Right renal pelvis (tissue), 4 donors: ENCODE measurements around the gene GMPR. TPM values are rescaled to one million over a fixed set of nuclear protein-coding genes. Genes with fewer than 3 reads are reported as not detected.

Source experiments
- DNase-seq, 4 donors: peaks; one replicate each; pipeline ENCODE4 v3.0.0-alpha.2; 2013; ENCODE audit warnings: low read depth in 4 of 4, low spot score in 3 of 4, missing footprints in 1 of 4
- polyA plus RNA-seq, 4 donors: library from polyadenylated mRNA; unstranded; fragments of 120-200 nt; gene quantifications; one replicate each; pipeline ENCODE4 v1.2.1, GENCODE V29; 2013; ENCODE audit not compliant: insufficient read length in 4 of 4

Gene GMPR
- polyA plus RNA-seq, 4 donors: 9.5 to 13.5 (median 12.5) TPM

DNA sequence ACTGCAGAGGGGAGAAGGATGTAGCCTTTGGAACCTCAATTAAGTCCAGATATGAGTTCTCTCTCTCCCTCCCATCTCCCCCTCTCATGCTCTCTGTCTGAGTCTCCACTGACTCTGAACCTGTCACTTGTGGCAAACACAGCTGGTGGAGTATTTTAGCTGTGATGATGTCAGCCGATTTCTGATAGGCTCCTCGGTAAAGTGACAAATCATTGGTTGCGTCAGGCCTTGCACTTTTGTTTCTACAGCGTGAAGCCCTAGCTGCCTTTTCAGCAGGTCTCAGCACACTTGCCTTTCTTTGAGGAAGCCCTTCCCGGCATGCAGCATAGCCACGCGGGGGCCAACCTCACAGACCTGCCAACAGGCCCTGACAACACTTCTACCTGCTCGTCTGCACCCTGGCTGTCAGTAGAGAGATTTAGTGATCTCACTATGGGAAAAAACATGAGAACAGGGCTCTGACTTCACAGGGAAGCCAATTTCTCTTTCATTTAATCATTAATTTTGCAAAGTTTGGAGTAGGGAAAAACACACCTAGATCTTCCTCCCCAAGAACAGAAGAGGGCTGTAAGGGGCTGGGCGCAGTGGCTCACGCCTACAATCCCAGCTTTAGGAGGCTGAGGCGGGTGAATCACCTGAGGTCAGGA is 84.4 kb downstream of the GMPR start:
- DNase-seq: peak in 1 of 4 donors; percentile 61

DNA sequence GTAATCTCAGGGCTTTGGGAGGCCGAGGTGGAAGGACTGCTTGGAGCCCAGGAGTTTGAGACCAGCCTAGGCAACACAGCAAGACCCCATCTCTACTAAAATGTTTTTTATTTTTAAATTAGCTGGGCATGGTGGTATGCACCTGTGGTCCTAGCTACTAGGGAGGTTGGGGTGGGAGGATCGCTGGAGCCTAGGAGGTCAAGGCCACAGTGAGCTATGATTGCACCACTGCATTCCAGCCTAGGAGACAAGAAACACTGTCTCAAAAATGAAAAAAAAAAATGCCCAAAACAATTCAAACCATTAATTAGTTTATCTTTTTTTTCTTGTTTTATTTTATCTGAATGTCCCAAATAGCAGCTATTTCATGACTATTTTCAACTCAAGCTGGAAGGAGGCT is 85.8 kb downstream of the GMPR start:
- no peak for DNase-seq

DNA sequence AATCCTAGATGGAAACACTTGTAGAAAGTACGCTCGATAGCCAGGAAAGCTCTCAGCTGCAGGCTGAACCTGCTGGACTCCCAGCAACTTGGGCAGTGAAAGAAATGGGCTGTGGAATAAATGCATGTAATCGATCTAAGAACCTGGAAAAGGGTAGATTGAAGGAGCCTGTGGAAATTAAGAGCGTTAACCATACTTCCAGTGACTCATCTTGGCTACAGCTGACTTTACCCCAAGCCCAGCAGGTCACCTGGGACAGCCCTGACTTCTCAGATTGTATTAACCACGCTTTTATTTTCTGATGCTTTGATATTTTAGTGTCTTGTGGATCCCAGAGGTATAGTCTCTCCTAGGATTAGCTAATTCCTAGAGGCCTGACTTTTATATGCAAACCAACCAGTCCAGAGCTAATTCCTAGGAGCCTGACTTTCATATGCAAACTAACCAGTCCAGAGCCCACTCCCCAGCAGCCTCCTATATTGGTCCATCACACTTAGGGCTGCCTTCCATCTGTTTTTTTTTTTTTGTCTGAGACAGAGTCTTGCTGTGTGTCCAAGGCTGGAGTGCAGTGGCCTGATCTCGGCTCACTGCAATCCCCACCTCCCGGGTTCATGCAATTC is 86.3 kb downstream of the GMPR start:
- DNase-seq: no peak

DNA sequence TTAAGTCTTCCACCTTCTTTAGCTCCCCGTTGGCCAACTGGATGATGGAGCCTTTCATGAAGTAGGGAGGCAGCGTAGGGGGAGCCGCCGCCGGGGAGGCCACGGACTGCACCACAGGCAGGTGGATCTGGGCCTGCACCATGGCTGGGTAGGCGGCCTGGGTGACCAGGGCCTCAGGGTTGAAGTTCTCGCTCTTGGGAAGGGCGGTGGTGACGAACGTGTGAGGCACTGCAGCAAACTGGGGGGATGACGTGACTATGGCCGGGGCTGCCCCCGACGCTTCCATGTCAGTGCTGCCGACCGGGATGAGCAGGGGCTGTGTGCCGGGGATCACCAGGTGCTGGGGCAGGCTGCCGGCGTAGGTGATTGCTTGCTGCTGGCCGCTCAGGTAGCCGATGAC is 88.1 kb downstream of the GMPR start:
- DNase-seq: no peak

DNA sequence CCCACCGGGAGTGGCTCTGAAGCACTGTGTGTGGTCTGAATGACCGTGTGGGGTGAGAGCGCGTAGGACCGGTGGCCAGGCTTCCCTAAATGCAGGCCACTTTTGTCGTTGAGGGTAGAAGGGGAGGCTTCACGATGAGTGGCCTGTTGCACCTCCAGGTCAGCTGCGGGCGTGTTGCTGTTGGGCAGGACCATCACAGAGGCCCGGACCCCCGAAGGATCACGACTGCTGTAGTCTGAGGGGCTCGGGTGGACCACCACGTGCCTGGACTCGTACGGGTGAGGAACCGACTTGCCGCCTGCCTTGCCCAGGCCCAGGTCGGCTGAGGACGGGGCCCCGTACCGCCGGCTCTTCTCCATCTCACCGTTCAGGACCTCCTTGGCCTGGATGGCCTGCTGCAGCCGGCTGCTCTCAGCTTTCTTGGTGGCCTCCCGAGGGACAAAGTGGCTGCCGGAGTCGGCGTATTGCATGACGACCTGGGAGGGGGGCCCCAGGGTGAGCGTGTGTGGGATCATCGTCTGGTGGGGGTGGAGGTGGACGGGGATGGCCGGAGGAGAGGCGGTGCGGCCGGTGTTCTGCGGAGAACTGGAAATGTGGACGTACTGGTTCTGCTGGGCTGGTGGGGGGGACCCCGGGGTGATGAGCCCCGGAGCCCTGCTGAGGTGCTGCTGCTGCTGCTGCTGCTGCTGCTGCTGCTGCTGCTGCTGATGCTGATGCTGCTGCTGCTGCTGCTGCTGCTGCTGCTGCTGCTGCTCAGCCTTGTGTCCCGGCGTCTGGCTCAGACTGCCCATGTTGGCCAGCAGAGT is 88.8 kb downstream of the GMPR start:
- DNase-seq: no peak

DNA sequence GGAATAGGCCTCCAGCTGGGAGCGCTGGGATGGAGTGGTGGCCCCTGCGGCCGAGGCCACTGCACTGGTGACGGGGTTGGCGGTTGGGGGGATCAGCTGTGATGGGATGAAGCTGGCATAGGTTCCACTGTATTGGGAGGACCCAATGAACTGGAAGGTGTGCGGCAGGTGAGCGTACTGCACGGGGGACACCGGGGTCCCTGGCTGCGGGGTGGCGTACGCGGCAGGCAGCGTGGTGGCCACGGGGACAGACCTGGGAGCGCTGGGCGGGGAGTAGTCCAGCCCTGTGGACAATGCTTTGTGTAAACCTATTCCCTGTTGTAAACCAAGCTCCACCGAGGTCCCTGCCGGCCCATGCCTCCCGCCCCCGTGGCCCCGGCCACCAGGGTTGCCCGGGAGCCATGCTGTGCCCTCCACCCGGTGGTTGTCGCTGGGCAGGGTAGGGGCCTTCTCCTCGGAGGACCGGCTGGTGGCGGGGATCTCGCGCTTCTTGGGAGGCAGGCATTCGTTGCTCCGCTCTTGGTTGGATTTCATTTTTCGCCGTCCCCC is 89.5 kb downstream of the GMPR start:
- no peak for DNase-seq

DNA sequence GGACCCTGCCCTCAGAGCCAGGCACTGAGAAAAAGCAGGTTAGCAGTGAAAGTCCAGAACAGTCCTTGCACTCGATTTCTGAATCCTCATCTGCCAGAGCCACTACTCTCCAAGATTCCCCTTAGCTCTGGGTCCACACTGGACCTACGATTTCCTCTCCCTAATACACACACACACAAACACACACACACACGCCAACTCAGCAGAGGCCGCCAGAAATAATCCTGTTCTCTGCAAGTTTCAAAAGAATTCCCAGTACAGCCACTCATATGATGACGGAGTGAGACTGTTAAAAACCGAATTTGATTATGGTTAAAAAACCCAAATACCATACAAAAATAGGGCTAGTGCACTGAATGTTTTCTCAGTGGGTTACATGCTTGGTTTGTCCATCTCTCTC is 90.8 kb downstream of the GMPR start:
- DNase-seq: no peak

DNA sequence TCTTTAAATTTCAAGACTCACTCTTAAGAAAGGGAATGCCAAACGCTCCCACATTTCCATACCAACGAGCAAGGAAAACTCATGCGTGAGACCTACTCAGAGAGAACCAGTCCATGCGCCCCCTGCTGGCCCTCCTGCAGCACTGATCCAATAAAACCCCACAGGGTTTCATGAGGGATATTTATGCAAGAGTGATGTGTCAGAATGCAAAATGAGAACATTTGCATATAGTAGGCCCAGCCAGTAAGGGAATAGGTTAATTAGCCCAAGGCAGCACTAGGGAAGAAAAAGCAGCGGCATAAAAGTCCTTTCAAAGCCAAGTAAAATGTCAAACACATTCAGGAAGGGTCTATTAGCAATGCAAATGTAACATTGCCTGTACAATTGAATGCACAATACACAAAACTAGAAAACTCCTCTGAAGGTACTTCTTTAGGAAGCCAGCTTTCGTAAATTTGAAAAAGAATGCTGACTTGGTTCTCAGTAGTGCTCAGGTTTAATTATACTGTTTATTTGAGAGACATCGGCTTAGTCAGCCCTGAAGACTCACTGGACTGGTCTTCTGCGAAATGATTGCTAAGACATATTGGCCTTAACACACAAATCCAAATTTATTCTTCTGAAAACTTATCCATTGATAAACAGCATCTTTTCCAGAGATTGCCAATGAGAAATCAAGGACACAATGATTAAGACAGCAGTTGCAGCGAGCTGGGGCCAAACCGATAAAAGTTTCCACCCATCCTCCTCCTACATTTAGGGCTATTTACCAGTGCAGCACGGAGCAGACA is 93.2 kb downstream of the GMPR start:
- peak in 1 of 4 donors; percentile 57 for DNase-seq

DNA sequence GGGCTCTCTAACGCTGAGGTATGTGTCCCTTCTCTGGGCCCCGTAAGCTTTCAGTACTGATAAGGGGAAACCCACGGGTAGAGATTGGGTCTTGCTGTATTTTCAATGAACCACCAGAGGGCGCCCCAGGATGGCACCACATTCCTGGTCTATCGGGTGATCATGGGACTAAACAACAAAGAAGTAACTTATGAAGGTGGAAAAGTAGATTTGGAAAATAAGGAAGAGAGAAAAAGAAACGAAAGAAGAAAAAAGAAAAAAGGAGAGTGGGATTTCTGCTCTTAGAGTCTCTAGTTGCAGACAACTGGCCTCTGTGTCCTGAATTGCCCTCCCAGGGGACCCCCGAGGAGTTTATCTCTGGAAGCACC is 93.8 kb downstream of the GMPR start:
- peak in 3 of 4 donors; percentile 70 to 80 (median 72) for DNase-seq

DNA sequence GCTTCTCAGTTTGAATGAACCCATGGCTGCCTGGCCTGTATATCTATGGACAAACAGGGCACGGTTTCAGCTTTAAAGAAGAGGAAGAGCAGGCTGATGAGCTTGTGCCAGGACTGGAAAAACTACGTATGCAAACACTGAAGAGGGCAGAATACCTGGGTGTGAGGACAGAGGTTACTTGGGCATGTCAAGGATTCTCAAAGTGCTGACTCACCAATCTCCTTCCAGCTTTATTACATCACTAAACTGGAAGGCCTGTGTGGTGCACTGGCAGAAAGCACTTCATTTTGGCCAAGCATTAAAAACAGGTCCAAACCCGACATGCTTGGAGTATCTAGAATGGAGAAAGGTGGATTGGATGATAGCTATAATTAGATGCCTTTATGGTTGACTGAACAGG is 95.2 kb downstream of the GMPR start:
- no peak for DNase-seq

DNA sequence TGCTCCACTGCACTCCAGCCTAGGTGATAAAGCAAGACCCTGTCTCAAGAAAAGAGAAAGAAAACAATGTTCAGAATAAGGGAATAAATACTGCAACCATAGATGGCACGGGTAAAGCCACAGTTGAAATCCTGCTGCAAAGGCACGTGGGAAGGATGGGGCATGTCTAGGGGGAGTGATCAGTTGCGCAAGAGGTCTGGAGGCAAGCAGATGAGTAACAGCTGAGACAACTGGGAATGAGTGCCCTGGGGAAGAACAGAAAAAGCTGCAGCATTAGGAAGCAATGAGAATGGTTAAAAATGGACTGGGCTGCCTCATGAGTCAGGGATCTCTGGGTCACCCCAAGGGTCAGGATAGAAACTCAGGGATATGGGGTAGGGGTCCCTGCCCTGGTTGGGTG is 96.3 kb downstream of the GMPR start:
- DNase-seq: no peak

DNA sequence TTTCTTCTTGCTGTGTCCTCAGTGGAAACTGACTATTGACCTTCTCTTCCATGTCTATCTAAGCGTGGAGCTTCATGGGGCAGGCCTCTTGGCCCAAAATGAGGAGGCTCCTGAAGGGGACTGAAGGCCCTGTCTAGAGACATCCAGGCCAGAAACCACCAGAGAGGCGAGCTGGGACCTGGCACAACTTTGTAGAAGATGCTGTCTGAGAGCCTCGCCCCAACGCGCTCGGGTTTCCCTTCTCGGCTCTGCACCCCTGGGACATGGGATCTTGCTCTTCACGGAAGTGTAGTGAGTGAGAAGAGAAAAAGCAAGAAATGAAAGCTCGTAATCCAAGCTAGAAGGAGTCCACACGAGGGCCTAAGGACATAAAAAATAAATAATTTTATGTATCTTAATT is 96.8 kb downstream of the GMPR start:
- DNase-seq: no peak

DNA sequence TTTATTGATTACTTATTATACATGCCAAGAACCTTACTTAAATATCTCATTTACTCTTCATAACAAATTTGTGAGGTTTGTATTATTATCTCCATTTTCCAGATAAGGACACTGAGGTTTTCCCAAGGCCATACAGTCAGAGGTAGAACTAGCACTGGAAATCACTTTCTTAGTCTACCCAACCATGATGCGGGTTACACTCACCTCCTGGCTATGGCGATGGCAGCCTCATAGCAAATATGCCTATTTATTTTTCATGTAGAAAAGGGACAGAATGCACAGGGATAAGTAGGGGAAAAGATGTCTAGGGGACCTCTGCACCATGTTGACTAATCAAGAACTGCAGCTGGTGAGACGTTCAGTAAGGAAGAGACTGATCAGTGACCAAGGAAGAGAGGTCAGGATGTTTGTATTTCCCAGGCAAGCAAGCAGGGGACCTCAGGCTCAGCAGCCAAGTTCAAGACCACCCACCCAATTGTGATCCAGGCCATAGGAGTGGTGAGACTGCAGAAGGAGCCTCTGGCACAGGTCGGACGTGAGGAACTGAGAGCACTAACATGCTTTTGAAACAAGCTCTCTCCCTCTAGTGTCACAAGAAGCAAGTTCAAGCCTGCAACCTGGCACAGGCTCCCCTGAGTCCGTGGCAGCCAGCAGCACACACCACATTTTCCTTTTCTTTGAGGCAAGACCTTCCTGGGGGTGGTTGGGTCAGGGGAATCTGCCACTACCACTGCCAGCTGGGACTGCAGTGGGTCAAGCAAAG is 97.8 kb downstream of the GMPR start:
- no peak for DNase-seq

DNA sequence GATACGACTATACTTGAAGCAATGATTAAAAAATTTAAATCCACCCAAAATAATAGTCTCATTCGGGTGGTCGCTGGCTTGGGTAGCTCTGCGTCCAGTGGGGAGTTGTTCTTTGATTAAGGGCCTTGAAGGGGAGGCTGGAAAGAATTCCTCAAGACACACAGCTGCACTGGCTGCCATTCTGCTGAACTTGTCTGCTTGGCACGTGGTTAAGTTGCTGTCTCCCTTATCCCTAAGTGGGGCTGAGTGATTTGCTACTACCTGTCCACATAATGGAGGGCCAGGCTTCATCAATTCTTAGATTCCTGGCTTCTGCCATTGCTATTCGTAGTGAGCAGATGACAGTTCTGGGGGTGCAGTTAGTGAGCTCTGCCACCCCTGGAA is 98.5 kb downstream of the GMPR start:
- DNase-seq: no peak

DNA sequence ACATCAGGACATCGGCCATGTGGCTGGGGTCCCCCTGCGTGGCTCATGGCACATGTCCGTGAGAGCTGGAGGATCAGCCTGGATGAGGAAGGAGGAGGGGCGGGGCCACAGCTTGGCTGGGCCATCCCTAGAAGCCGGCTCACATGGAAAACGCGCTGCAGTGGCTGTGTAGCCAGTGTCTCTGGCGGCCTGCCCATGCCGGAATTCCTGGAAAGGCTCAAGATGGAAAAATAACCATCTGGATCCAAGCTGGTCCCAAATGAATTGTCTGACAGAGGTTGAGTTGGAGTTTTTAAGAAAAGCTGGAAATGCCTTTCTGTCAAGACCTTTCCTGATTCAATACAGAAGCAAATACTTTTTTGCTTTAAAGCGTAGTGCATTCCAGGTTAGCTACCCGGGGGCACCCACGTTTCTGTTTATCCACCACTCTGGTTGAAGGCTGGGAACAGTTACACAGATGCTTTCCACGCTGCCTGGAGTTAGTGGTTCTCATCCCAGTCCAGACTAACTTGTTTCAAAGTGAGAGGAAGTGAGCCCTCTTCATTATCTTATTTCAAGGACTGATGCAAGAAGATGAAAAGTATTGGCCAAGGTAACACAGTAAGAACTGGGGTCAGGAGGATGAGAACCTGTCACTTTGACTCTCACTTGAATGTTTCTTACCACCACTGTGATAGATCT is 99.0 kb downstream of the GMPR start:
- peak; percentile 69 to 79 (median 76) for DNase-seq

DNA sequence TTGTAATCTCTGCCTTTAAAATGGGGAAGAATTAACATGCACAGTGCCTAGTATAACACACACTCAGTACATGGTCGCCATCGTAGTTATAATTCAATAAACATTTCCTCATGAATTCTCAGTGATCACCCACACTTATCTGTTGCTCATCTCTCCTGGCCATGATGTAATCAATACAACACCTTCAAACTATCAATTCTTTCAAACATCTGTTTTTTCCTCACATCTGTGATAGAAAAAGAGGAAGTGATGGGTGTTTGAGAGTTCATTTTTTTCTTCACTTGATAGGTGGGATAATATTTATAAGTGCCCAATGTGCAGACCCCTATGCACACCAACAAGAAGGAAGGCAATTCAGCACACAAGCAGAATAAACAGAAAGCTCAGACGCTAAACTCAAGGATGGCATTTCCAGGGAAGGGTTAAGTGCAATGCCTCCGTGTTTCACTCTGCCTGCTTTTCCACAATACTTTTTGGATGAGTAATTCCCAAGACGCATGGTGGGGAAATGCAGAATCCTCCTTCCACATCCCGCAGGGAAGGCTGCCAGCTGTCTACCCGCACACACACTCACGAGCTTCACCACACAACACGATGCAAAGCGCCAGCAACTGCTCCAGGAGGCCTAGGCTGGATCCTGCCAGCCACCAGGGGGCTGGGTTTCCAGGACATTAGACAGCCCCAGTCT is 100.3 kb downstream of the GMPR start:
- DNase-seq: no peak

DNA sequence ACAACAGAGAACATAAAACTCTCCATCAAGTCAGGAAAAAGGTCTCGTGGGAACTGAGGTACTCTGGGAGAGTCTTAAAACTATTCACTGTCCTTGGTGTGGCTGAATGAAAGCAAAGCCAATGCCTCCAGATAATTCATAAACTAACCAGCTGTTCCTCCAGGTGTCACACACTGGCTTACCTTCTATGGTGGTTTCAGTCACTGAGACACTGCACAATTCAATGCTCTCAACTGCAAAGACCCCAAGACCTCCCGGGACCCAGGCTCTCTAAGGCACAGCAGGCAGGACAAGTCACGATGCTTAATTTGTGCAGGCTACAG is 100.8 kb downstream of the GMPR start:
- DNase-seq: no peak

DNA sequence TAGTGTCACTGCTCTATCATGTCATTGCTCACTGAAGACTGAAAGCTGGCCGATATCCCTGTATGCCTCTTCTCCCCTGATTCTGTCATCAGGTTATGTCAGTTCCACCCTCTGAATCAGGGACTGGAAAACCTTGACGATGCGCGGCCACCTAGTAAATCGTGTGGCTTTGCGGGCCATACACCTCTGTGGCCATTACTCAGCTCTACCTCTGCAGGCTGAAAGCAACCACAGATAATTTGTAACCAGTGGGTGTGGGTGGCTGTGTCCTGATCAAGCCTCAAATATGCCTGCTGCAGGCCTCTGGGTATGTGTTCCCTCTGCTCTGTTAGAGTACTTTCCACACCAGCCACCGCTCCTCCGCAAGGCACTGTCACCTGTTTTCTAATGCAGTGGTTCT is 105.2 kb downstream of the GMPR start:
- DNase-seq: no peak

DNA sequence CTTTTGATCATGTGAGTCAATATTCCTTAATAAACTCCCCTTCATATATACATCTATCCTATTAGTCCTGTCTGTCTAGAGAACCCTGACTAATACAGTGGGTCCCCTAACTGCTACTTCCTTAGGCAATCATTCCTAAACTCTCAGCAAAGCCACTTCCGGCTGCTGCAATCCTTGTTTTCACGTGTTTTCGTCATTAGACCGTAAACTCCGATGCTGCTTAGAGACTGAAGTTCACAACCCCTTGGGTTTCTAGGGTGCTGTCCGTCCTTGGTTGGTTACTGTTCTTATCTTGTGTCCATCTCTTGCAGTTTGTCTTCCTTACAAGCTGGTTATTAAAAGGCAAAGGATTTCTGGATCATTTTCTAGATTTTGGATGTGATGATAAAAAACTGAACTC is 106.4 kb downstream of the GMPR start:
- DNase-seq: no peak
